H54 (cell line): Measurements from ENCODE around the gene PNPO.
"Not testable (repeated sequence)": the region's sequence is repeated elsewhere in the genome, so short reads cannot be mapped to it uniquely, and the experiment has no call there.

ENCODE experiments used
- DNase-seq: peaks from one replicate; pipeline ENCODE4 v3.0.0; 2011; ENCODE audit warnings: low spot score, mixed read lengths; ENCODE audit not compliant: insufficient read length
- FAIRE-seq: peaks from 3 replicates; lab custom pipeline; 2011; peaks lifted over from hg19 to GRCh38; lab: Jason Lieb, UNC
- POLR2A ChIP-seq: IDR thresholded peaks from 2 replicates; pipeline ENCODE4 v1.6.1; 2011; ENCODE audit warnings: low read depth, mild to moderate bottlenecking, low read length

Gene PNPO

DNA sequence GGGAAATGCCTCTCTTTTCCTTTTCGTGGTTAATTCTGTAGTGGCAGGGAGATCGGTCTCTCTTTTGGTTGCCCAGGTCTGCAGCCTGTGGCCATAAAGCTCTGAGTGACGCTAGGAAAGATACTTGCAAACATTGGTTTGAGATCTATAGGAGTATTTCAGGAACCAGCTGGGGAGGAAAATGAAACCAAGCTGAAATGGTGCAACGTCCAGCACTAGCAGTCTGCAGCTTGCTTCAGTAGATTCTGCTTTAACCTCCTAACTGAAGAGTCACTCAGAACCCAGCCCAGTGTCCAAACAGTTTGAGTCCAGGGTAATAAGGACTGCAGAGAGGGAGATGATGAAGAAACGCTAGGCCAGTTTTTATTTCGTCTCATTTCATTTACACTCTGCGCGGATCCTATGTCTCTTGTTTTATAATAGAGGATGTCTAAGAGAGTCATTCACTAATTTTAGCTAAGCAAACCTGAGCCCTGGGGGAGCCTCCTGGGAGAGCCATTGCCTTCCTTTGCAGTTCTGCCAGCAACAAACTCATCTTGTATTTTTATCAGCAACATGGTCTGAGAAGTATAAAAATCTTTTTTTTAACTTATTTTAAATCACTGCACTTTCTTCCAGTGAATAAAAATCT is 33.3 kb upstream of the PNPO start:
- TF ChIP-seq POLR2A: no peak
- no peak for DNase-seq
- FAIRE-seq: no peak

DNA sequence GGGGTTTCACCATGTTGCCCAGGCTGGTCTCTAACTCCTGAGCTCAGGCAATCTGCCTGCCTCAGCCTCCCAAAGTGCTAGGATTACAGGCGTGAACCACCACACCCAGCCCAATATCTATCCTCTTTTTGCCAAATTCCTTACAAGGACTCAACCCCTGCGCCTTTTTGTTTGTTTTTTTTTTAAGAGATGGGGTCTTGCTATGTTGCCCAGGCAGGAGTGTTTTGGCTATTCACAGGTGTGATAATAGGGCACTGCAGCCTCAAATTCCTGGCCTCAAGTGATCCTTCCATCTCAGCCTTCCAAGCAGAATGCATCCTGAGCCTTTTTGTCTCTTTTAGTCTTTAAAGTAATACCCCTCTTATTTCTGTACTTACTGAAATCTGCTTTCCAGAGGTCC is 28.3 kb upstream of the PNPO start:
- FAIRE-seq: no peak
- no peak for DNase-seq
- TF ChIP-seq POLR2A: no peak

DNA sequence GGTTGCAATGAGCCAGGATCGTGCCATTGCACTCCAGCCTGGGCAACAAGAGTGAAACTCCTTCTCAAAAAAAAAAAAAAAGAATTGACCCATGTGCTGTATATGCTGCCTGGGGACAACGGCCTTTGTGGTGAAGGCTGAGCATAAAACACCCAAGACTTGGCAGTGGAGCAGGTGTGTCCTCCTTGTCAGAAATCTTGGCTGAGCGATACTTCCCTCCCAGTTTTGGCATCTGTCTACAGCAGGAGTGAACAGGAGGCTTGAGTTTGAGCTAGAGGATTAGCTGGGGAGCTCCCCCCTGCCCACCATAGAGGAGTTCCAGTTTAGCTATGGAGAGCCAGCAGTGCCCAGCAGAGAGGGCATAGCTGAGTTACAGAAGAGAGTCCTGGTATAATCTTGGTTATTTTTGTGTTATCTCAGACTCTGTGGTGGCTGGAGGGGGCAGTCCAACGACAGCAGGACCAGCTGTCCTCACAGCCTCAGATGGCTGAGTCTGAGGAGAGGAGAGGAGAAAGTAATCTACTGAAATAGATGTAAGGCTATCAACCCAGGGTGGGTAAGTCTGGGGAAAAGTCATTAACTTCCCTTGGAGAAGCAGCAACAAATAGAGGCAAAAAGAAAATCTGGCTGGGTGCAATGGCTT is 26.9 kb upstream of the PNPO start:
- DNase-seq (no peak), FAIRE-seq (no peak)
- TF ChIP-seq POLR2A: no peak

DNA sequence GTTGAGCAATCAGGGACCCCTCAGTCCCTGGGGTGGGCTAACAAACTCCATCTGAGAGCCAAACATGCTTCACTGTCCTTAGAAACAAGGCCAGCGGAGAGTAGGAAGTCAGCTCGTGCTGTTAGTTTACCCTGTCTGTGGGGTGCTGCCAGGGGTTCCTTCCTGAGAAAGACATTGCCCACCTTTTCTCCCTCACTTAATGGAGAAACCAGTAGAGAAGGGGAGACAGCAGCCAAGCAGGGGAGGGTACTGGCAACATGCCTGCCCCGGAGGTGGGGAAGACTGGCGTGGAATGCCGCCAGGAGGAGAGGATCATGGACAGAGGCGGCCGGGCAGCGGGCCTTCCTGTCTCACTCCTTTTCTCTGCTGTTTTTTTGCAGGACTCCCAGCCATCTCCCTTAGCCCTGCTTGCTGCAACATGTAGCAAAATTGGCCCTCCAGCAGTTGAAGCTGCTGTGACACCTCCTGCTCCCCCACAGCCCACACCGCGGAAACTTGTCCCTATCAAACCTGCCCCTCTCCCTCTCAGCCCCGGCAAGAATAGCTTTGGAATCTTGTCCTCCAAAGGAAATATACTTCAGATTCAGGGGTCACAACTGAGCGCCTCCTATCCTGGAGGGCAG is 25.5 kb upstream of the PNPO start:
- FAIRE-seq (no peak), DNase-seq (no peak)
- no peak for TF ChIP-seq POLR2A

DNA sequence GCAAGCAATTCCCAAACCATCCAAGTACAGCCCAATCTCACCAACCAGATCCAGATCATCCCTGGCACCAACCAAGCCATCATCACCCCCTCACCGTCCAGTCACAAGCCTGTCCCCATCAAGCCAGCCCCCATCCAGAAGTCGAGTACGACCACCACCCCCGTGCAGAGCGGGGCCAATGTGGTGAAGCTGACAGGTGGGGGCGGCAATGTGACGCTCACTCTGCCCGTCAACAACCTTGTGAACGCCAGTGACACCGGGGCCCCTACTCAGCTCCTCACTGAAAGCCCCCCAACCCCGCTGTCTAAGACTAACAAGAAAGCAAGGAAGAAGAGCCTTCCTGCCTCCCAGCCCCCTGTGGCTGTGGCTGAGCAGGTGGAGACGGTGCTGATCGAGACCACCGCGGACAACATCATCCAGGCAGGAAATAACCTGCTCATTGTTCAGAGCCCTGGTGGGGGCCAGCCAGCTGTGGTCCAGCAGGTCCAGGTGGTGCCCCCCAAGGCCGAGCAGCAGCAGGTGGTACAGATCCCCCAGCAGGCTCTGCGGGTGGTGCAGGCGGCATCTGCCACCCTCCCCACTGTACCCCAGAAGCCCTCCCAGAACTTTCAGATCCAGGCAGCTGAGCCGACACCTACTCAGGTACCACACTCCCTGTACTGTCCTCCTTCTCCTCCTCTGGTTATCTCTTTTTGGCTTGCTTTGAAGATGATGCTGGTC is 24.7 kb upstream of the PNPO start:
- no peak for FAIRE-seq
- no peak for TF ChIP-seq POLR2A
- DNase-seq: no peak

DNA sequence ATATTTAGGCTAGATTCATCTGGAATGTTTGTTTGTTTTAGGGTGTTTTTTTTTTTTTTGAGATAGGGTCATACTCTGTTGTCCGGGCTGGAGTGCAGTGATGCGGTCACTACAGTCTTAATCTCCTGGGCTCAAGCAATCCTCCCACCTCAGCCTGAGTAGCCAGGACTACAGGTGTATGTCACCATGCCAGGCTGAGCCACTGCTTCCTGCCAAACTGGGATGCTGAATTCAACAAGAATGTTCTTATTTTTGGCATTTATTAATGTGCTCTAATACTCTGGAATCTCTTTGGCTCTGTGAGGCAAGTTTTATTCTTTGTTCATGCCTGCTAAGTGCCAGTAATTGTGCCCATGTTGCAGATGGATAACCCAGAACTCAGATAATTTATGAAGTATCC is 23.8 kb upstream of the PNPO start:
- no peak for TF ChIP-seq POLR2A
- FAIRE-seq (no peak), DNase-seq (no peak)

DNA sequence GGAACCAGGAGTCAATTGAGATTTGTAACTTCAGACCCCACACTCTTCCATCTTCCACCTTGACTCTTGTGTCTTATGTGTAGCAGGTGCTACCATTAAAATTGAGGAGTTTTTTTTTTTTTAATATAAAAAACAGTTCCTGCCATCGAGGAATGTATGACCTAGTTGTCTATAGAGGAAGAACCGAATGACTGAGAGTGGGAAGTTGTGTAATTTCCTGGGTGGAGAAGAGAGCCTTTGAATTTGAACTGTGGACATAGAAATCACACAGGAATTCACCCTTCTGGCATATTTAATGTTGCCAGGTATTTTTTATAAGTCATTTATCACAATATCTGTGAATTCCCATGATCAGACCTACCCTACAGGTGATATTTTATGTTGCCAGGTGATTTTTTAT is 23.4 kb upstream of the PNPO start:
- no peak for DNase-seq
- TF ChIP-seq POLR2A: no peak
- no peak for FAIRE-seq

DNA sequence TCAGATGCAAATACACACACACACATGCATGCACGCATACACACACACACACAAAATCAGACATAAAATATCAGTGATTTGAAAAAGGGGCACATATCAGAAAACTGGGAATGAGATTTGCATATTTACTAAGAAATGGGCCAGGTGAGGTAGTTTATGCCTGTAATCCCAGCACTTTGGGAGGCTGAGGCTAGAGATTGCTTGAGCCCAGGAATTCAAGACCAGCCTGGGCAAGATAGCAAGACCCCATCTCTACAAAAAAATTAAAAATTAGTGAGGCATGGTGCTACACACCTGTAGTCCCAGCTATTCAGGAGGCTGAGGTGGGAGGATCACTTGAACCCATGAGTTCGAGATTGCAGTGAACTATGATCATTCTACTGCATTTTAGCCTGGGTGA is 22.4 kb upstream of the PNPO start:
- no peak for FAIRE-seq
- TF ChIP-seq POLR2A: no peak
- DNase-seq: no peak

DNA sequence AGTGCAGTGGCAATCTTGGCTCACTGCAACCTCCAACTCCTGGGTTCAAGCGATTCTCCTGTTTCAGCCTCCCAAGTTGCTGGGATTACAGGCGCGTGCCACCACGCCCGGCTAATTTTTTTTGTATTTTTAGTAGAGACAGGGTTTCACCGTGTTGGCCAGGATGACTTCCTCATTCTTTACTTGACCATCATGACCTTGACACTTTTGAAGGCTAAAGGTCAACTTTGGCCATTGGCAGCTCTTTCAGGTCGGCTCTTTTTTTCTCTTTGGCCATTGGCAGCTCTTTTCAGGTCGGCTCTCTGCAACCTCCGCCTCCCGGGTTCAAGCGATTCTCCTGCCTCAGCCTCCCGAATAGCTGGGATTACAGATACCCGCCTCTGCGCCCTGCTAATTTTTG is 21.5 kb upstream of the PNPO start:
- DNase-seq, FAIRE-seq: not testable (repeated sequence)

DNA sequence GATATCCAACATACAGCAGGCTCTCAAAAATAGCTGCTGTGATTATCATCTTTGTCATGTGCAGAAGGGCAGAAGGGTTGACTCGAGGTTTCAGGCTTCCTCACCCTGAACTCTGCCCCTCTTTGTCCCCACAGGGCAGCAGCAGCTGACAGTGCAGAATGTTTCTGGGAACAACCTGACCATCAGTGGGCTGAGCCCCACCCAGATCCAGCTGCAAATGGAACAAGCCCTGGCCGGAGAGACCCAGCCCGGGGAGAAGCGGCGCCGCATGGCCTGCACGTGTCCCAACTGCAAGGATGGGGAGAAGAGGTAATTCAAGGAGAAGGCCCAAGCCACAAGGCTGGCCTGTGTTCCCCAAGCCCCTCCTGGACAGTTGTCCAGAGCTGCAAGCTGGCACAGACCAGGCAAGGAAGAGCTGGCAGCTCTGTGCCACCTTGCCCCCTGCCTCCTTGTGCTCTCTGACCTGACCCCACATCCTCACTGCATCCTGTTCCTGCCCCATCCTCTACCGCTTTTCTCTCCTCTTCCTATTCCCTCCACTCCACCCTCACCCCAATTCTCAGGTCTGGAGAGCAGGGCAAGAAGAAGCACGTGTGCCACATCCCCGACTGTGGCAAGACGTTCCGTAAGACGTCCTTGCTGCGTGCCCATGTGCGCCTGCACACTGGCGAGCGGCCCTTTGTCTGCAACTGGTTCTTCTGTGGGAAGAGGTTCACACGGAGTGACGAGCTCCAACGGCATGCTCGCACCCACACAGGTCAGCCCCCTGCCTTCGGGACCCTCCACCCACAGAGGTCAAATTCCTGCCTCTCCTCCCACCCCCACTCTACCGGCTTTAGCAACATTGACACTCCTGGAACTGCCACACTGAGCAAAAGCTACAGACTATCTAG is 16.3 kb upstream of the PNPO start:
- no peak for FAIRE-seq
- TF ChIP-seq POLR2A: no peak
- no peak for DNase-seq

DNA sequence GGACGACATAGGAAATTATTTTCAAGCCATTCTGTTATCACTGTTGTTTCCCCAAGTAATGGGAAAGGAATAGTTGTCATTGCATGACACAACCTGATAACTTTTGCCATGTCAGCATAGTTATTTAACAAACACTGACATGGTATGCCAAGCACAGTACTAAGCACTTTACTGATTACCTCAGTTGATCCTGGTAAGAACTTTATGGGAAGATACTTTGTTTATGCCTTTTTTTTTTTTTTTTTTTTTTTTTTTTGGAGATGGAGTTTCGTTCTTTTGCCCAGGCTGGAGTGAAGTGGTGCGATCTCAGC is 15.7 kb upstream of the PNPO start:
- no peak for DNase-seq
- TF ChIP-seq POLR2A: no peak

DNA sequence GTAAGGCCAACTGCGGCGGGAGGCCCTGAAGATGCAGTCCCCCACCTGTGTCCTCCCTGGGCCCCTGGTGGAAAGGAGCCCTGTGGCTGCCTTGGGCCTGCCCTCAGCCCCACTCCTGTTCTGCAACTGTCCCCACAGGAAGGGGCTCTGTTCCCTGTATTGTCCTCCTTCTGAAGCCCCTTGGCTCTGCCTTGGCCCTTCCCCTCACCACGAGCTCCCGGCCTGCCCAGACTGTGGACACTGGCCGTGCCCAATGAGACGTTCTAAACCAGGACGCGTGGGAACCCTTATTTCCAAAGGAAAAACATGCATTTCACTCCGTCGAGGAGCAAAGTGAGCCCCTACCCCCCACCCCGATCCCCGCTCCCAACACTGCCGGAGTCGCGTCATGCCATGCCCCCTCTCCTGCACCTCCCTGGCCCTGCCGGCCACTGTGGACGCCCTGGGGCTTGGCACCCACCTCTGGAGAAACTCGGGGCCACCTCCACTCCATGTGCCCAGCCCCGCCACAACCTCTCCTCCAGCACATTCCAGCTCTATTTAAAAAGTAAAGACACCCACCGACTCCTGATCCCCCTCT is 13.5 kb upstream of the PNPO start:
- TF ChIP-seq POLR2A: no peak
- DNase-seq (no peak), FAIRE-seq (no peak)

More for the DNA sequence above, 15.7 kb upstream of the PNPO start:
- FAIRE-seq: no peak

DNA sequence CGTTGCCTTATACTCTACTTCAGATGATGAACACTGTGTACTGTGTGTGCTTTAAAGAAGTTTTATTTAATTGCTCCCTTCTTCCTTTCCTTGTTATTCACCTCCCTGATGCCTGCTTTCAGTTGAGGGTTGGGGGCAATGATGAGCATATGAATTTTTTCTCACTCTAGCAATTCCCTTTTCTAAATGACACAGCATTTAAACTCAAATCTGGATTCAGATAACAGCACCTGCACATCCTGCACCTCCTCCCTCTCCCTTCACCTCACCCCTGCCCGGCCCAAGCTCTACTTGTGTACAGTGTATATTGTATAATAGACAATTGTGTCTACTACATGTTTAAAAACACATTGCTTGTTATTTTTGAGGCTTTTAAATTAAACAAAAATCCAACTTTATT is 13.0 kb upstream of the PNPO start:
- no peak for FAIRE-seq
- DNase-seq: no peak
- no peak for TF ChIP-seq POLR2A
